ENCODE results near the gene CCDC185.
"Not testable (repeated sequence)": the region's sequence is repeated elsewhere in the genome, so short reads cannot be mapped to it uniquely, and the experiment has no call there.

DNA sequence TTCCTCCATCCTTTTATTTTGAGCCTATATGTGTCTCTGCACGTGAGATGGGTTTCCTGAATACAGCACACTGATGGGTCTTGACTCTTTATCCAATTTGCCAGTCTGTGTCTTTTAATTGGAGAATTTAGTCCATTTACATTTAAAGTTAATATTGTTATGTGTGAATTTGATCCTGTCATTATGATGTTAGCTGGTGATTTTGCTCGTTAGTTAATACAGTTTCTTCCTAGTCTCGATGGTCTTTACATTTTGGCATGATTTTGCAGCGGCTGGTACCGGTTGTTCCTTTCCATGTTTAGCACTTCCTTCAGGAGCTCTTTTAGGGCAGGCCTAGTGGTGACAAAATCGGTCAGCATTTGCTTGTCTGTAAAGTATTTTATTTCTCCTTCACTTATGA is 6.2 kb downstream of the CCDC185 start:
- TF ChIP-seq, protein P1, sequence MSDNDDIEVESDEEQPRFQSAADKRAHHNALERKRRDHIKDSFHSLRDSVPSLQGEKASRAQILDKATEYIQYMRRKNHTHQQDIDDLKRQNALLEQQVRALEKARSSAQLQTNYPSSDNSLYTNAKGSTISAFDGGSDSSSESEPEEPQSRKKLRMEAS (IDR thresholded peaks at IDR 0.05): not testable (repeated sequence)
- not testable (repeated sequence) for TF ChIP-seq SMAD1 (CRISPR knock-in tag; IDR thresholded peaks at IDR 0.05; ENCODE audit: borderline replicate concordance, low read depth); RAD51 (IDR thresholded peaks at IDR 0.05; ENCODE audit: borderline replicate concordance); ZNF749 (CRISPR knock-in tag; IDR thresholded peaks at IDR 0.05; ENCODE audit: borderline replicate concordance); U2AF2 (IDR thresholded peaks at IDR 0.05; ENCODE audit: low read depth, low read length); SRF (IDR thresholded peaks at IDR 0.05; ENCODE audit: low read depth, low read length); KLF12 (CRISPR knock-in tag; IDR thresholded peaks at IDR 0.05; ENCODE audit: borderline replicate concordance); ZNF572 (CRISPR knock-in tag; IDR thresholded peaks at IDR 0.05); POLR2A (IDR thresholded peaks at IDR 0.05; ENCODE audit: insufficient read depth in 1 of 2, low read depth in 2 of 2, low read length in 2 of 2); EP300 (IDR thresholded peaks at IDR 0.05; ENCODE audit: low read depth in 2 of 2, low read length in 2 of 2); EP300 (CRISPR knock-in tag; IDR thresholded peaks at IDR 0.05; ENCODE audit: borderline replicate concordance)
- TF ChIP-seq, protein P2, sequence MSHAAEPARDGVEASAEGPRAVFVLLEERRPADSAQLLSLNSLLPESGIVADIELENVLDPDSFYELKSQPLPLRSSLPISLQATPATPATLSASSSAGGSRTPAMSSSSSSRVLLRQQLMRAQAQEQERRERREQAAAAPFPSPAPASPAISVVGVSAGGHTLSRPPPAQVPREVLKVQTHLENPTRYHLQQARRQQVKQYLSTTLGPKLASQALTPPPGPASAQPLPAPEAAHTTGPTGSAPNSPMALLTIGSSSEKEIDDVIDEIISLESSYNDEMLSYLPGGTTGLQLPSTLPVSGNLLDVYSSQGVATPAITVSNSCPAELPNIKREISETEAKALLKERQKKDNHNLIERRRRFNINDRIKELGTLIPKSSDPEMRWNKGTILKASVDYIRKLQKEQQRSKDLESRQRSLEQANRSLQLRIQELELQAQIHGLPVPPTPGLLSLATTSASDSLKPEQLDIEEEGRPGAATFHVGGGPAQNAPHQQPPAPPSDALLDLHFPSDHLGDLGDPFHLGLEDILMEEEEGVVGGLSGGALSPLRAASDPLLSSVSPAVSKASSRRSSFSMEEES (CRISPR knock-in tag; IDR thresholded peaks at IDR 0.05): not testable (repeated sequence)

Measured in HepG2 (cell line).